GM15510 (cell line): ENCODE data around the gene C1QL2.

Experiments used
- POLR2A ChIP-seq: IDR thresholded peaks from 3 replicates; pipeline ENCODE4 v1.6.1; 2011; ENCODE audit warnings: borderline replicate concordance; ENCODE audit not compliant: insufficient read length; ENCODE audit errors: extremely low read depth

The C1QL2 gene

GRCh38 chr2:119158563-119159347, at the start of gene C1QL2:
C1QL2 (minus strand) TSS chr2:119158751; CDS start chr2:119158269, 482 bp downstream.
- TF ChIP-seq POLR2A: no peak

DNA sequence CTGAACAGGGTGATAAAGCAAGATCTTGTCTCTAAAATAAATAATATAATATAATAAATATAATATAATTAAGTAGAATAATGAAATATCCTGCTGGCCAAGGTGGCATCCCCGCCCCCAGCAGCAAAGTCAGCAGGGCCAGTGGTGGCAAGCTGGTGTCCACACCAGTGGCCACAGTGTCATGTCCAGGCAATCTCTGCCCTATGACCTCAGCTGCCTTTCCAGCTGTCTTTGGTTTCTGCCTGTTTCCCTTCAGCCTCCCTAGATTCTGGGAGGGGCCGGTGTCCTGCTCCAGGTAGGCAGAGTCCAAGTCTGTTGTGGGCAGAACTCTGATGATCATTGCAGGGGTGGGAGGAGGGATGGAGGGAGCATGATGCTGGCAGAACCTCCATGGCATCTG, 48.9 kb upstream of the C1QL2 start:
- no peak for TF ChIP-seq POLR2A

- TF ChIP-seq POLR2A: no peak
Observed at GRCh38 chr2:119206201-119206600, 47.6 kb upstream of the C1QL2 start.

DNA sequence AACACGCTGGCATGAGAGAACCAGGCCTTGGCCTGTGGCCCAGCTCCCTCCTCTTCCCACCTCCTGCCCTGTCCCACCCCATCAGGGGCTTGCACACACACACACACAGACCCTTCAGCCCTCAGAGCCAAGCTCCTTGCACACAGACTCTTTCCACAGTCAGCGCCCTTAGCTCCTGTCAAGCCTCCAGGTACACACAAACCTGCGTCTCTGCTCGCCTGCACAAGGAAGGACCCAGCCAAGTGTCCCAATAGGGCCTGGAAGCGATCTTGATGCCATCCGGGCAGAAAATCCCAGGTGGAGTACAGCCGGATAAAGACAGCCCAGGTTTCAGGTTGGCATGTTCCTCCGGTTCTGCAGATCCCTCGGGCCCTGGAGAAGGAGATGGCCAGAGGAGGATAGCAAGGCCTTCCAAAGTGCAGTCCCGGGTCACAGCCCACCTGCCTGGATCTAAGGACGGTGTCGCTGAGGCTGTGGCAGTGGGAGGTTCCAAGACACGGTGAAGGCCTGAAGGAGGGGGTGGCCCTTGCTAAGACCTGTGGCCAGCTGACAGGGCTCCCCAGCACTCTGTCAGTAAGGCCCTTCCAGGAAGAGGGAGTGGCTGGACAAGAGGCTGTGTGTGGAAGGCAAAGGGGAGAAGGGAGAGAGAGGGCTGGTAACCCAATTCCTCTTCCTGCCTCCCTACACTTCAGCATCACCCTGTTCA, 46.6 kb upstream of the C1QL2 start:
- TF ChIP-seq POLR2A: no peak

DNA sequence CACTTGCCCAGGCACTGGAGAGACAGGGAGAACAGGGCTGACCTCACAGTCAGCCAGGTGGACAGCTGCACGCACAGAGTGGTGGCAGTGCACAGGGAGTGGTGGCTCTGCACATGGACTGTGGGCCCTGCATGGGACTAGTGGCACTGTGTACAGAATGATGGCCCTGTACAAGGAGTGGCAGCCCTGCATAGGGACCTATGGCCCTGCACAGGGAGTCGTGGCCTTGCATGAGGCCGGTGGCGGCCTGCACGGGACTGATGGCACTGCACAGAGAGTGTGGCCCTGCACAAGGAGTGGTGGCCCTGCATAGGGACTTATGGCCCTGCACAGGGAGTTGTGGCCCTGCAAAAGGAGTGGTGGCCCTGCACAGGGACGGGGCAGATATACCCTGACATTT, 46.0 kb upstream of the C1QL2 start:
- TF ChIP-seq POLR2A: no peak

DNA sequence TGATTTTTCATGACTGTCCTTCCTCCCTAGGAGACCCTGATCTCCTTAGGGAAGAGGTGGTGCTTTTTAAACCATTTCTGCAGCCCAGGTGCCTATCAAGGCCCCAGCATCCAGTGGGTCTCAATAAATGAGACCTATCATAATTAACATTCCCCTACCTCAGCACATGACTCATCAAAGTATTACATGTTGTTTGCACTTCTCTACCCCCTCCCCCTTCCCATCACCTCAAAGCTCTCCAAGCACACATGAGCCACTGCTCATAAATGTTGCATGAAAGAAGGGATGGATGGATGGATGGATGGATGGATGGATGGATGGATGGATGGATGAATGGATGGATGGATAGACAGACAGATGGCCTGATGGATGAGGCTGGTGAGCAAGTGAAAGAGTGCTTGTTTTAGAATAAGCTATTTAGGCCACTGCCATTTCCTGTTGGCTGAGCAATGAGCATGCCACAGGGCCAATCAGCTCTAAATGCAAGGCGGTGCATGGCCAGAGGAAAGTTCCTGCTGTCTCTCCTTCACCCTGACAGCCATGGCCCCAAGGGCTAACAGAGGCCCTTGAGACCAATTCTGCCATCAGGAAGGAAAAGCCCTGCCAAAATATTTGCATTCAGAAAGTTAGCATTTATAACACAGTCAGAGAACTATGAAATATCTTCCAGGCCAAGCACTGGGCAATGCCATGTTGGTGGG, 44.2 kb upstream of the C1QL2 start:
- TF ChIP-seq POLR2A: no peak

- no peak for TF ChIP-seq POLR2A
Observed at GRCh38 chr2:119201815-119202214, 43.3 kb upstream of the C1QL2 start.

DNA sequence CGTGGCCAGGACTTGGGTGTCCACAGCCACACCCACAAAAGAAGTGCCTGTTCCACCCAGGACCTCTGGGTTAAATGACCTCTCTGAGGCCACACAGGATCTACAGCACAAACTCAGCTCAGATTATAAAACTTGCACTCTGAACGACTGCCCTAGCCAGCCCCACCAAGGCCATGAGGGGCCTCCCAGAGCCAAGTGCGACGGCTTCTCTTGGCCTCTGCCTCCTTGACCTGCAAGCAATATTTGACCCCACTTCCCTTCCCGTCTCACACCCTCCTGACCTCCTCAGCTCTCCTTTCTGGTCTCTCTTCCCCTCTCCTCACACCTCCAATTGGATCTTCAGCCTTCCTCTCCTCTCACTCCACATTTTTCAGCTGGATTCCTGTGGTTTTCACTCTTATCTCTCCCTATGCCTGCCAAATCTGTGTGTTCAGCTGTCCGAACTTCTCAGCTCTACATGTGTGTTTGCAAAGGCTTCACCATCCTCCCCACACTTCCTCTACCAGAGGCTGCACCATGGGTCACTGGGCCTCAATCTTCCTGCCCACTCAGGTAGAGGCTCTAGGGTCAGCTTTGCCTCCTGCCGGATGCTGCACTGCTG, 39.8 kb upstream of the C1QL2 start:
- TF ChIP-seq POLR2A: no peak

GRCh38 chr2:119197529-119198239, 39.1 kb upstream of the C1QL2 start:
- TF ChIP-seq POLR2A: no peak

- no peak for TF ChIP-seq POLR2A
Observed at GRCh38 chr2:119197126-119197405, 38.5 kb upstream of the C1QL2 start.

DNA sequence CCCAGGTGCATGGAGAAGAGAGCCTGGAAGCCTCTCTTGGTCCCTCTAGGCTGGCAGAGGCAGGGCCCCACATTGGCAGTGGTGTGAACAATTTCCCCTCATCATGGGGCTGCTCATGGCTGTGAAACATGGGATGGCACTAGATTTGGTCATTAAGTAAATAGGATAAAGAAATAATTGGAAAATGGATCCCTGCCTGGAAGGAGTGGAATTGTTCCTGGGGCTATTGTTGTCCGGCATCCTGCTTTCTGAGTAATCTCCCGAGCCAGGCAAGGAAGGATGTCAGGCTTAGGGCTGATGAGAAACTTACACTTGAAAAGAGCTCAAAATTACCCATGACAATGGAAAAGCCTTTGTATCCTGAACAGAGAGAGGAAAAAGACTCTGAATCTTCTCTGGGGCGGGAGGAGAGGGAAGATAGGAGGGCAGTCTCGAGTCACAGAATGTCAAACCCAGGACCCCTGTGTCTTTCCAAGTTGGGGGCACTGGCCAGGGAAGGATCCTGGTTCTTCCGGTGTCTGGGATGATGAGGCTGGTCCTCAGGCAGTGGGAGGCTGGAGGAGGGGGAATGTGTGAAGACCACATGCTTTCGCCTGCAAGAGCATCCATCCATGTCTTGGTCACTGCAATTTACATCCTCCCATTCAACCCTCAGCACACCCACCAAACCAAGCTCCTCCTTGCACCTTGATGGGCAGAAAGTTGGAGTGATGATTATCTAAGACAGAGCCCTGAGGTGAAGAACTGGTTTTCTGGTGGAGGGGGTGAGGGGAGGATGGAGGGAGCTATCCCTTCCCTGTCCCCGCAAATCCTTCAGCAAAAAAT, 38.0 kb upstream of the C1QL2 start:
- no peak for TF ChIP-seq POLR2A

DNA sequence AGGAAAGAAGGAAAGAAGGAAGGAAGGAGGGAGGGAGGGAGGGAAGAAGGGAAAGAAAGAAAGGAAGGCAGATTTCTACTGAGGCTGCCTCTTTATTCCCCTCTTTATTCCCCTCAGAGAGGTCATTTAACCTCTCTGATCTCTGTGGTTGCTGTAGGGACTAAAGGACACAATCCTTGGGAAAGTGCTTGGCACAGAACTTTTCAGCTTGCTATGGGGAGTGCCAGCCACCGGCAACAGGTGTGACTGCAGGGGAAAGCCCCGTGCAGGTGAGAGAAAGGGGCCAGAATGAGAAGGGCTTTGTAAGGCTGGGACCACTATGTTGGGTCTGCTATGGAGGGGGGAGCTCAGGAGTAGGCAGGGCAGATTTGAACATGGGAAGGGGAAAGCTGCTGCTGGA, 37.3 kb upstream of the C1QL2 start:
- no peak for TF ChIP-seq POLR2A

- no peak for TF ChIP-seq POLR2A
Observed at GRCh38 chr2:119195001-119195400, 36.5 kb upstream of the C1QL2 start.

DNA sequence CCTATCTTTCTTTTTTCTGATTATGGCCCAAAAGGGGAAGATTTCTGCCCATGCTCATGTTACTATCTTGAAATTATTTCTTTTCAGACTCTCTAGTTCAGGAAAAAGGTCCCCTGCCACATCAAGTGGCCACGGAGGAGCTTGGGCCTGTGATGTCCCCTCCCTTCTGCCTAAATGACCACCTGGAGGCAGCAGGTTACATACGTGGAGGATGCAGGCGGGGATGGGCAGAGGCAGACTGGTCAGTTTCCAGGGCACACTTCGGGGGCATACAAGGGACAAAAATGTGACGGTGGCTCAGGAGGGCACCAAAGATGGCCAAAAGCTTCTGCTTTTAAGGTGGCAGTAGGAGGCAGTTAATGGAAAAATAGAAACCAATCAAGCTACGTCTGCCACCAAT, 34.3 kb upstream of the C1QL2 start:
- no peak for TF ChIP-seq POLR2A
